ENCODE measurements around the gene ASXL3.

ASXL3 gene

DNA sequence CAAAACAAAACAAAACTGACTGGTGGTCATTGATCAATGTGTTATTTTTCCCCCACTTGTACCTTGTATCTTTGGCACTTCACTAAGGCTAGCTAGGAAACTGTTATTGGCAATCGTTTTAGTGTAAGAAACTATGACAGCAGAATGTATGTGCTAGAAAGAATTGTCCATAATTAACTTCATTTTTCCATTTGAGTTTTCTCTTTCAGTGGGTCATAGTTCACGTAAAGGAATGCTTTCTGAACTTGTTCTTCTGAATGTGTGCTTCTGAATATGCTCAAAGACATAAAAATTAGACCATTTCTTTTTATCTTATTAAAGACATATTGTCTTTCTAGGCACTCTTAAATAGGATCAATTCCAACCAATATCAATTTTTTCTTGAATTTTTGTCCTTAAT, 132.2 kb downstream of the ASXL3 start:
- no peaks in the 10 kb centered on the region for H3K36me3 ChIP-seq (ENCODE audit: control insufficient read depth, low read length)
- no peaks in the 10 kb centered on the region for H3K4me1 ChIP-seq (ENCODE audit: control insufficient read depth, low read length)
- TF ChIP-seq EZH2phosphoT487 (IDR thresholded peaks at IDR 0.05; ENCODE audit: borderline replicate concordance, low read length), result no peak
- TF ChIP-seq, protein P1, sequence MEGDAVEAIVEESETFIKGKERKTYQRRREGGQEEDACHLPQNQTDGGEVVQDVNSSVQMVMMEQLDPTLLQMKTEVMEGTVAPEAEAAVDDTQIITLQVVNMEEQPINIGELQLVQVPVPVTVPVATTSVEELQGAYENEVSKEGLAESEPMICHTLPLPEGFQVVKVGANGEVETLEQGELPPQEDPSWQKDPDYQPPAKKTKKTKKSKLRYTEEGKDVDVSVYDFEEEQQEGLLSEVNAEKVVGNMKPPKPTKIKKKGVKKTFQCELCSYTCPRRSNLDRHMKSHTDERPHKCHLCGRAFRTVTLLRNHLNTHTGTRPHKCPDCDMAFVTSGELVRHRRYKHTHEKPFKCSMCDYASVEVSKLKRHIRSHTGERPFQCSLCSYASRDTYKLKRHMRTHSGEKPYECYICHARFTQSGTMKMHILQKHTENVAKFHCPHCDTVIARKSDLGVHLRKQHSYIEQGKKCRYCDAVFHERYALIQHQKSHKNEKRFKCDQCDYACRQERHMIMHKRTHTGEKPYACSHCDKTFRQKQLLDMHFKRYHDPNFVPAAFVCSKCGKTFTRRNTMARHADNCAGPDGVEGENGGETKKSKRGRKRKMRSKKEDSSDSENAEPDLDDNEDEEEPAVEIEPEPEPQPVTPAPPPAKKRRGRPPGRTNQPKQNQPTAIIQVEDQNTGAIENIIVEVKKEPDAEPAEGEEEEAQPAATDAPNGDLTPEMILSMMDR (IDR thresholded peaks at IDR 0.05; ENCODE audit: low read depth, low read length, poor library complexity, severe bottlenecking), result no peak
- H3K79me2 ChIP-seq (ENCODE audit: control insufficient read depth, low read length), result no peaks in the 10 kb centered on the region
- no peaks in the 10 kb centered on the region for H4K20me1 ChIP-seq (ENCODE audit: control insufficient read depth, insufficient read depth, low read depth, low read length)
- no peaks in the 10 kb centered on the region for H3K9me3 ChIP-seq (ENCODE audit: control insufficient read depth, insufficient read depth, low read length)
- H3K9me2 ChIP-seq (replicated peaks; ENCODE audit: control insufficient read depth, low read length), result no peaks in the 10 kb centered on the region
- H3F3A ChIP-seq (ENCODE audit: control insufficient read depth, insufficient read depth), result no peaks in the 10 kb centered on the region
- no peak overlapping the region for H3K27ac ChIP-seq (ENCODE audit: low read depth, low read length)
- H3K27me3 ChIP-seq (ENCODE audit: control insufficient read depth, low read length), result no peaks in the 10 kb centered on the region
- no peak overlapping the region for H3K4me3 ChIP-seq (ENCODE audit: low read length)
- no peak overlapping the region for H3K4me2 ChIP-seq (ENCODE audit: low read length)

DNA sequence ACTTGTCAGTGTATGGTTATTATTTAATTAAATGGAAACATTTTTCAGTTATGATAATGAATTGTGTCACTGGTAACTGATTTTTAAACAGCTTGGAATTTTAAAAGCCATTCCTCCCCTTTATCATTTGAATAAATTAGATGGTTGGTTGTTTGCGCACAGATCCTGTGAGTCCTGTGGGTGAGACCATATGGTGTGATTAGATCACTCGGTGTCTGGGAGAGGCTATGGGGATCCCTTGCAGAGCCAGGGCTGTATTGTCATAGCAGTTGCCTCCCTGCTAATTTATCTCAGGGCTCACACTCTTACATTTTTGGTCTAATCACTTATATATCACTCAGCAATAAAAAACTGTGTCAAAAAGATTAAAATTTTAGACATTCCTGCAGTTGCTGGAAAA, 133.5 kb downstream of the ASXL3 start:
- H4K20me1 ChIP-seq (ENCODE audit: control insufficient read depth, insufficient read depth, low read depth, low read length), result no peaks in the 10 kb centered on the region
- no peak for TF ChIP-seq EZH2phosphoT487 (IDR thresholded peaks at IDR 0.05; ENCODE audit: borderline replicate concordance, low read length)
- TF ChIP-seq, protein P1 (IDR thresholded peaks at IDR 0.05; ENCODE audit: low read depth, low read length, poor library complexity, severe bottlenecking), result no peak

DNA sequence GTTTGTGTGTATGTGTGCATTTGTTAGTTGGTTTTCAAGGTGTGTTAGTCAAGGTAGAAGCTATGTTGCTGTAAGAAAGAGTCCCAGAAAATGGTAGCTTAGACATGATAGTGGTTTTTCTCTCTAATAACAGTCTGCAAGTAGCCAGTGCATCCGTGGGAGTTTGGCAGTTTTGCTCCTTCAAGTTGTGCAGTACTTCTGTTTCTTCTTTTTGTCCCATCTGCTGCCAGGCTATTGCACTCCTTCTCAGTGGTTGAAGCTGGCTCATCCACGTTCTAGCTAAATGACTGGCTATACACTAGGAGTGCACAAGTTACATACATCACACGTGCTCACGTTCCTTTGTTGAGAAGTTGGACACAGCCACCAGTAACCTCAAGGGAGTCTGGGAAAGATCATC, 134.7 kb downstream of the ASXL3 start:
- H3K4me3 ChIP-seq (ENCODE audit: low read length), result no peak overlapping the region
- no peaks in the 10 kb centered on the region for H3K36me3 ChIP-seq (ENCODE audit: control insufficient read depth, low read length)
- no peaks in the 10 kb centered on the region for H3K79me2 ChIP-seq (ENCODE audit: control insufficient read depth, low read length)
- H3K27me3 ChIP-seq (ENCODE audit: control insufficient read depth, low read length), result no peaks in the 10 kb centered on the region
- H3K9me2 ChIP-seq (replicated peaks; ENCODE audit: control insufficient read depth, low read length), result no peaks in the 10 kb centered on the region
- no peaks in the 10 kb centered on the region for H3F3A ChIP-seq (ENCODE audit: control insufficient read depth, insufficient read depth)
- no peak for TF ChIP-seq EZH2phosphoT487 (IDR thresholded peaks at IDR 0.05; ENCODE audit: borderline replicate concordance, low read length)
- TF ChIP-seq, protein P1 (IDR thresholded peaks at IDR 0.05; ENCODE audit: low read depth, low read length, poor library complexity, severe bottlenecking), result no peak
- H3K4me1 ChIP-seq (ENCODE audit: control insufficient read depth, low read length), result peaks cover 5% of the 10 kb centered on the region
- H3K9me3 ChIP-seq (ENCODE audit: control insufficient read depth, insufficient read depth, low read length), result no peaks in the 10 kb centered on the region
- no peak overlapping the region for H3K27ac ChIP-seq (ENCODE audit: low read depth, low read length)
- H3K4me2 ChIP-seq (ENCODE audit: low read length), result no peak overlapping the region
- H4K20me1 ChIP-seq (ENCODE audit: control insufficient read depth, insufficient read depth, low read depth, low read length), result no peaks in the 10 kb centered on the region

More for the DNA sequence above, 133.5 kb downstream of the ASXL3 start:
- H3K4me3 ChIP-seq (ENCODE audit: low read length), result no peak overlapping the region
- no peaks in the 10 kb centered on the region for H3K9me3 ChIP-seq (ENCODE audit: control insufficient read depth, insufficient read depth, low read length)
- no peaks in the 10 kb centered on the region for H3K27me3 ChIP-seq (ENCODE audit: control insufficient read depth, low read length)
- no peaks in the 10 kb centered on the region for H3K79me2 ChIP-seq (ENCODE audit: control insufficient read depth, low read length)
- H3K9me2 ChIP-seq (replicated peaks; ENCODE audit: control insufficient read depth, low read length), result no peaks in the 10 kb centered on the region
- peaks cover 5% of the 10 kb centered on the region for H3K4me1 ChIP-seq (ENCODE audit: control insufficient read depth, low read length)
- H3K4me2 ChIP-seq (ENCODE audit: low read length), result no peak overlapping the region
- H3K27ac ChIP-seq (ENCODE audit: low read depth, low read length), result no peak overlapping the region
- H3F3A ChIP-seq (ENCODE audit: control insufficient read depth, insufficient read depth), result no peaks in the 10 kb centered on the region
- no peaks in the 10 kb centered on the region for H3K36me3 ChIP-seq (ENCODE audit: control insufficient read depth, low read length)

Data from DOHH2 (cell line).